ENCODE results near the gene SLC25A10. TPM values are rescaled to one million over a fixed set of nuclear protein-coding genes. Genes with fewer than 3 reads are reported as not detected.

The SLC25A10 gene
- total RNA-seq, 4 donors from 2014 or later: 5.6 to 11.3 (median 7.6) TPM; not detected in 1

DNA sequence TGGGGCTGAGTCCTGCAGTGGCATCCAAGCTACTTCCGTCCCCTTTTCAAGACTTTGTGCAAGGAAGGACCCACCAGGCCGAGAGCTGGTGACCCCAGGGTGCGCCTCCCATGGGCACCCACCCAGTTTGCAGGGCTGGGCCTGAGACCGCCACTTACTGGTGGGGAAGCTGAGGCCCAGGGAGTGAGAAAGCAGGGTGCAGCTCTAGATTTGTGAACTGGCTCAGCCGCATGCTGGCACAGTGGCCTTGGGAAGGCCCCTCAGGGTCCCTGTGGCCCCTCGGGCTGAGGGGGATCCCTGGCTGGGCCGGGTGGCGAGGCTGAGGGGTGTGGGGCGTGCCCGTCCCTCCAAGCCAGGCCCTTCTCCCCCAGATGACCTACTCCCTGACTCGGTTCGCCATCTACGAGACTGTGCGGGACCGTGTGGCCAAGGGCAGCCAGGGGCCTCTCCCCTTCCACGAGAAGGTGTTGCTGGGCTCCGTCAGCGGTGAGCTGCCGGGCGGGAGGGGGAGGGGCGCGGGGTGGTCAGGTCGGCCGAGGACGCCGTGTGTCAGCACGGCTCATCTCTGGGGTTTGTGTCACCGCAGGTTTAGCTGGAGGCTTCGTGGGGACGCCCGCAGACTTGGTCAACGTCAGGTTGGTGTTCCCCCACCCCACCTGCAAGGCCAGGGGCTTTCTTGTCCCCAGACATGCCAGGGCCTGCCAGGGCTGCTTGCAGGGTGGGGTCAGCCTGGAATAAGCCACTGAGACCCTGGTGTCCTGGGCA, 3.2 kb downstream of the SLC25A10 start:
- H3K9me3 ChIP-seq: no peaks in the 10 kb centered on the region
- H3K27me3 ChIP-seq: no peaks in the 10 kb centered on the region
- TF ChIP-seq POLR2A (IDR thresholded peaks at IDR 0.05): no peak
- TF ChIP-seq, protein P1, sequence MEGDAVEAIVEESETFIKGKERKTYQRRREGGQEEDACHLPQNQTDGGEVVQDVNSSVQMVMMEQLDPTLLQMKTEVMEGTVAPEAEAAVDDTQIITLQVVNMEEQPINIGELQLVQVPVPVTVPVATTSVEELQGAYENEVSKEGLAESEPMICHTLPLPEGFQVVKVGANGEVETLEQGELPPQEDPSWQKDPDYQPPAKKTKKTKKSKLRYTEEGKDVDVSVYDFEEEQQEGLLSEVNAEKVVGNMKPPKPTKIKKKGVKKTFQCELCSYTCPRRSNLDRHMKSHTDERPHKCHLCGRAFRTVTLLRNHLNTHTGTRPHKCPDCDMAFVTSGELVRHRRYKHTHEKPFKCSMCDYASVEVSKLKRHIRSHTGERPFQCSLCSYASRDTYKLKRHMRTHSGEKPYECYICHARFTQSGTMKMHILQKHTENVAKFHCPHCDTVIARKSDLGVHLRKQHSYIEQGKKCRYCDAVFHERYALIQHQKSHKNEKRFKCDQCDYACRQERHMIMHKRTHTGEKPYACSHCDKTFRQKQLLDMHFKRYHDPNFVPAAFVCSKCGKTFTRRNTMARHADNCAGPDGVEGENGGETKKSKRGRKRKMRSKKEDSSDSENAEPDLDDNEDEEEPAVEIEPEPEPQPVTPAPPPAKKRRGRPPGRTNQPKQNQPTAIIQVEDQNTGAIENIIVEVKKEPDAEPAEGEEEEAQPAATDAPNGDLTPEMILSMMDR (IDR thresholded peaks at IDR 0.05): no peak
- no peak overlapping the region for H3K27ac ChIP-seq
- H3K36me3 ChIP-seq: no peaks in the 10 kb centered on the region
- intact Hi-C loops (cut with DNase I; ENCODE audit: low total_unique reads): no loop called here
- no peak for DNase-seq
- H3K4me3 ChIP-seq: no peak overlapping the region
- peaks cover 0 to 14% of the 10 kb centered on the region in 2 donors for H3K4me1 ChIP-seq

DNA sequence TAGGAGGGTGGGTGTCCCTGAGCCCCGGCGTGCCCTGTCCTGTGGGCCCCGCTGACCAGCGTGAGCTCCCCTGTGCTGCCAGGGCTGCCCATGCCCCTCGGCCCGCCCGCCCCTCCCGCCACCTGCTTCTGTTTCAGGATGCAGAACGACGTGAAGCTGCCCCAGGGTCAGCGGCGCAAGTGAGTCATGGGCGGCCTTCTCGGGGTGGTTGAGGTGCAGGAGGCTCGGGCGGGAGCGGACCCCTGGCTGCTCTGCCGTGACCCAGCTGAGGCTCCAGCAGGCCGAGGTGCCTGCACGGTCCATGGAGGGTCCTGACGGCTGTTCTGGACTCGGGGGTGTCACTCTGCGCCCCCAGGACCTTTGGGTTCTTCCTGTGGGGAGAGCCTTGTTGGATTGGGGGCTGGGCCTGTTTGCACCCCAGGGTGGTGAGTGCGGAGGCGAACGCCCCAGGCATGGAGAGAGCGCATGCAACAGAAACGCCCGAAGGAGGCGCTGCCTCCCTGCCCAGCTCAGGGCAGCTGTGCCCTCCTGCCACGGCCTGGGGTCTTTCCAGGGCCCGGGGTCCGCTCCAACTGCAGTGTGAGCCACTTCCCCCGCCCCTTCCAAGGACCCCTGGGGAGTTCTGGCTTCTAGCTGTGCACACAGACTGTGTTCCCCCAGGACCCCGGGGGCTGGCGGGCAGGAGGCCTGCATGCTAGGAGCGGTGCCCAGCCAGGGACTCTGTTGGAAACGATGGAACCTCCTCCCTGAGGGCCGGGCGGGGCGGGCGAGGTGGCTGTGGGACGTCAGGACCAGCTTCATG, 4.0 kb downstream of the SLC25A10 start:
- H3K9me3 ChIP-seq: no peaks in the 10 kb centered on the region
- H3K4me3 ChIP-seq: no peak overlapping the region
- no peaks in the 10 kb centered on the region for H3K27me3 ChIP-seq
- H3K36me3 ChIP-seq: no peaks in the 10 kb centered on the region
- DNase-seq: no peak
- peaks cover 0 to 9% of the 10 kb centered on the region in 2 donors for H3K4me1 ChIP-seq
- TF ChIP-seq, protein P1 (IDR thresholded peaks at IDR 0.05): no peak
- TF ChIP-seq POLR2A (IDR thresholded peaks at IDR 0.05): no peak
- H3K27ac ChIP-seq: no peak overlapping the region
- intact Hi-C loops (cut with DNase I; ENCODE audit: low total_unique reads): no loop called here

DNA sequence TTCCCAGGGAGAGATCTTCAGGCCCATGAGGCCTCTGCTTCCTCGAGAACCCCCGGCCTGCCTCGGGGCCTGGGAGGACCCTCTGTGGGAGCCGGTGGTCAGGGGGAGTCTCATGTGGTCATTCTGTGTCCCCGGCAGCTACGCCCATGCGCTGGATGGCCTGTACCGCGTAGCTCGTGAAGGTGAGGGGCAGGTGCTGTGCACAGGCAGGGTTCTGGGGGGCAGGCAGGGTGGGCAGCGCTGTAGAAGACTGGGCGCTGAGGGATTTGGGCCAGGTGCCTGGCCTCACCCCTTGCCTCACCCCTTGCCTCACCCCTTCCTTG, 4.6 kb downstream of the SLC25A10 start:
- intact Hi-C loops (cut with DNase I; ENCODE audit: low total_unique reads): no loop called here
- no peak for TF ChIP-seq POLR2A (IDR thresholded peaks at IDR 0.05)
- TF ChIP-seq, protein P1 (IDR thresholded peaks at IDR 0.05): no peak
- Histone ChIP-seq H3K9me3 (no peaks in the 10 kb centered on the region), H3K4me1 (peaks cover 0 to 6% of the 10 kb centered on the region in 2 donors), H3K36me3 (no peaks in the 10 kb centered on the region), H3K4me3 (no peak overlapping the region), H3K27me3 (no peaks in the 10 kb centered on the region), H3K27ac (no peak overlapping the region)
- no peak for DNase-seq

DNA sequence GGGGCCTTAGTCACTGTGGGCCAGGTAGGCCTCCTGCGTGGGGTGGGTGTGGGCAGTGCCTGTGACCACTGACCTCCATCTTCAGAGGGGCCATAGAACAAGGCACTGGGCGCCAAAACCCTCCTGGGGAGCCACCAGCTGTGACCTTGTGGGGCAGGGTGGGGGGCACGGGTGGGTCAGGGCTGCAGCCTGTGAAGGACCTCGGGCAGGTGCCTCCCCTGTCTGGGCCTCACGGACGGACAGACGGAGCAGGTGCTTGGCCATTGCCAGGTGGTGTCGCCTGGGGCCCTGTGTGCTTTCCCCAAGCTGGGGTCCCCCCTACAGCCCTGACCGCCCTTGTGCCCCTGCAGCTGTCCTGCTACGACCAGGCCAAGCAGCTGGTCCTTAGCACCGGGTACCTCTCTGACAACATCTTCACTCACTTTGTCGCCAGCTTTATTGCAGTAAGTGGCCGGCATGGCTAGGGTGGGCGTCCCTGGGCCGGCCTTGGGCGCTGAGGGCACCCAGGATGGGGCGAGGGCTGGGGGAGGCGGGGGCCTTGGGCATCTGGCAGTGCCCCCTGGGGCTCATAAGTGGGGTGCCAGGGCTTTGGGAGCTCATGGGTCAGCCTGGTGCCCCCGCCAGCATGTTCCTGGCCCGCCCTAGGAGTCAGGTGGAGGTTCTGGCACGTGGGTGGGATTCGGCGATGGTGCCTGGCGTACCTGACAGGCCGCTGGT, 5.1 kb downstream of the SLC25A10 start:
- intact Hi-C loops (cut with DNase I; ENCODE audit: low total_unique reads): no loop called here
- no peaks in the 10 kb centered on the region for H3K9me3 ChIP-seq
- no peak overlapping the region for H3K4me3 ChIP-seq
- peaks cover 0 to 6% of the 10 kb centered on the region in 2 donors for H3K4me1 ChIP-seq
- no peaks in the 10 kb centered on the region for H3K27me3 ChIP-seq
- DNase-seq: no peak
- H3K27ac ChIP-seq: no peak overlapping the region
- H3K36me3 ChIP-seq: no peaks in the 10 kb centered on the region
- TF ChIP-seq, protein P1 (IDR thresholded peaks at IDR 0.05): no peak
- TF ChIP-seq POLR2A (IDR thresholded peaks at IDR 0.05): no peak

DNA sequence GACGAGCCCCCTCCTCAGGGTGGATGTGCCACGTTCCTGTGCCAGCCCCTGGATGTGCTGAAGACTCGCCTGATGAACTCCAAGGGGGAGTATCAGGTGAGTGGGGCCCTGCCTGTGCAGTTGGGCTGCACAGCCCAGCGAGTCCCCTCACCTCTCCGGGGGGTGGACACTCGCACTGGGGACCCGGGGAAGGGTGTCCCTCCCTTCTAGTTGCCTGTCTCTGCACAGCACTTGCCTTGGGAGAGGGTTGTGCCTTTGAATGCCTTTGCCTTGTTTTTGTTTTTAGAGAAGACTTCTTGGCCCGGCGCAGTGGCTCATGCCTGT, 5.6 kb downstream of the SLC25A10 start:
- no peaks in the 10 kb centered on the region for H3K9me3 ChIP-seq

More for the DNA sequence above, 5.6 kb downstream of the SLC25A10 start:
- intact Hi-C loops (cut with DNase I; ENCODE audit: low total_unique reads): no loop called here
- TF ChIP-seq, protein P1 (IDR thresholded peaks at IDR 0.05): no peak
- TF ChIP-seq POLR2A (IDR thresholded peaks at IDR 0.05): no peak
- H3K4me1 ChIP-seq: peaks cover 0 to 2% of the 10 kb centered on the region in 2 donors
- H3K4me3 ChIP-seq: no peak overlapping the region
- H3K27me3 ChIP-seq: no peaks in the 10 kb centered on the region
- DNase-seq: no peak
- H3K27ac ChIP-seq: no peak overlapping the region
- H3K36me3 ChIP-seq: no peaks in the 10 kb centered on the region
